ENCODE data around the gene SLC27A4.

DNA sequence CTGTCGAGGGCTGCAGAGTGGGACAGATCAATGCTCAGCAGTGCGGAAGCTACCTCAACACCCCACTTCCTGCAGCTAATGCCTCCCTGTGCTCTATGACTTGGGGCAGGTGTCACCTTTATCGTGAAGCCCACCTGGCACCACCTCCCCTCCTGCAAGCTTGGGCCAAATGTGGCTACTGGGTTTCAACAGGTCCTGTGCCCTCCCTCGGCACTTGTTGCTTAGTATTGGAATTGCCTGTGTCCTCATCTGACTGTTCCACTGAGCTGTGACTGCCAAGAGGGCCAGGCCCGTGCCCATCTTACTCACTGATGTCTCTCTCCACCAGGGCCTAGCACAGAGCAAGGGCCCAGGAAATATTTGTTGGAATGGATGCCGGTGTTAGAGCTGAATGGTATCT lies 9.4 kb downstream of the SLC27A4 start:
- TF ChIP-seq, protein P1, sequence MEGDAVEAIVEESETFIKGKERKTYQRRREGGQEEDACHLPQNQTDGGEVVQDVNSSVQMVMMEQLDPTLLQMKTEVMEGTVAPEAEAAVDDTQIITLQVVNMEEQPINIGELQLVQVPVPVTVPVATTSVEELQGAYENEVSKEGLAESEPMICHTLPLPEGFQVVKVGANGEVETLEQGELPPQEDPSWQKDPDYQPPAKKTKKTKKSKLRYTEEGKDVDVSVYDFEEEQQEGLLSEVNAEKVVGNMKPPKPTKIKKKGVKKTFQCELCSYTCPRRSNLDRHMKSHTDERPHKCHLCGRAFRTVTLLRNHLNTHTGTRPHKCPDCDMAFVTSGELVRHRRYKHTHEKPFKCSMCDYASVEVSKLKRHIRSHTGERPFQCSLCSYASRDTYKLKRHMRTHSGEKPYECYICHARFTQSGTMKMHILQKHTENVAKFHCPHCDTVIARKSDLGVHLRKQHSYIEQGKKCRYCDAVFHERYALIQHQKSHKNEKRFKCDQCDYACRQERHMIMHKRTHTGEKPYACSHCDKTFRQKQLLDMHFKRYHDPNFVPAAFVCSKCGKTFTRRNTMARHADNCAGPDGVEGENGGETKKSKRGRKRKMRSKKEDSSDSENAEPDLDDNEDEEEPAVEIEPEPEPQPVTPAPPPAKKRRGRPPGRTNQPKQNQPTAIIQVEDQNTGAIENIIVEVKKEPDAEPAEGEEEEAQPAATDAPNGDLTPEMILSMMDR (IDR thresholded peaks at IDR 0.05): no peak
- no peak for TF ChIP-seq EZH2 (IDR thresholded peaks at IDR 0.05; ENCODE audit: borderline replicate concordance, insufficient read depth, low read depth, low read length, poor library complexity, severe bottlenecking)
